IMR-90 (cell line): Measurements from ENCODE around the gene CDC42EP2. TPM values are rescaled to one million over a fixed set of nuclear protein-coding genes. Genes with fewer than 3 reads are reported as not detected.

Source experiments
- ATAC-seq: fragments of 200-7000 bp; cut with Tn5 transposase; 2 replicates; pipeline ENCODE4 v1.9.1; 2020; ENCODE audit warnings: low read depth, mild to moderate bottlenecking, moderate library complexity
- BruUV-seq: library from RNA; stranded (reverse); fragments of 400-500 nt; replicated peaks from 2 replicates; lab custom pipeline; 2021; lab: Mats Ljungman, UMichigan
- CTCF ChIA-PET: fragments of 300-600 bp; formaldehyde crosslinking; extraction: SDS; loops from one replicate; lab custom pipeline; 2021; ENCODE audit warnings: antibody characterized with exemption; lab: Yijun Ruan, JAX
- POLR2A ChIA-PET: fragments of 300-600 bp; sonication (Branson Sonifier 250); formaldehyde crosslinking; loops from one replicate; lab custom pipeline; 2022; ENCODE audit warnings: antibody characterized with exemption; ENCODE audit not compliant: unreplicated experiment; lab: Charles Lee
- DNase-seq: peaks from one replicate; pipeline ENCODE4 v3.0.0; 2013
- H2AFZ ChIP-seq: replicated peaks from 2 replicates; pipeline ENCODE3; 2013; ENCODE audit warnings: low read length, mild to moderate bottlenecking; ENCODE audit not compliant: poor library complexity
- H2AK5ac ChIP-seq: 2 replicates; pipeline ENCODE4 v1.6.1; 2013; ENCODE audit warnings: low read depth, low read length, inconsistent platforms
- H2AK9ac ChIP-seq: replicated peaks from 2 replicates; pipeline ENCODE3; 2013; ENCODE audit warnings: mild to moderate bottlenecking, low read depth, low read length, moderate library complexity; ENCODE audit not compliant: poor library complexity
- H2BK120ac ChIP-seq: 2 replicates; pipeline ENCODE4 v1.6.1; 2013; ENCODE audit warnings: low read depth, low read length, inconsistent platforms
- H2BK15ac ChIP-seq: 3 replicates; pipeline ENCODE4 v1.6.1; 2013; ENCODE audit warnings: low read depth, low read length, inconsistent platforms
- H2BK20ac ChIP-seq: 2 replicates; pipeline ENCODE4 v1.6.1; 2013; ENCODE audit warnings: low read depth, mild to moderate bottlenecking, inconsistent platforms, low read length, moderate library complexity
- H2BK5ac ChIP-seq: 2 replicates; pipeline ENCODE4 v1.6.1; 2013; ENCODE audit warnings: mild to moderate bottlenecking, low read depth, low read length, inconsistent platforms; ENCODE audit not compliant: poor library complexity, severe bottlenecking
- H3K14ac ChIP-seq: replicated peaks from 2 replicates; pipeline ENCODE4 v1.6.1; 2013; ENCODE audit warnings: low read depth, low read length, inconsistent platforms
- H3K18ac ChIP-seq: 2 replicates; pipeline ENCODE4 v1.6.1; 2013; ENCODE audit warnings: low read depth, low read length, control low read depth
- H3K23ac ChIP-seq: 2 replicates; pipeline ENCODE4 v1.6.1; 2013; ENCODE audit warnings: low read depth, low read length, inconsistent platforms
- H3K27ac ChIP-seq: 2 replicates; pipeline ENCODE4 v1.5.1; 2013; ENCODE audit warnings: mild to moderate bottlenecking, control low read depth, low read length; ENCODE audit not compliant: insufficient read depth
- H3K27me3 ChIP-seq: 2 replicates; pipeline ENCODE4 v1.6.1; 2013; ENCODE audit warnings: low read length; ENCODE audit not compliant: control insufficient read depth, insufficient read depth
- H3K36me3 ChIP-seq: 2 replicates; pipeline ENCODE4 v1.6.1; 2013; ENCODE audit warnings: low read length, mixed read lengths; ENCODE audit not compliant: control insufficient read depth, insufficient read depth
- H3K4ac ChIP-seq: 2 replicates; pipeline ENCODE4 v1.6.1; 2013; ENCODE audit warnings: low read depth, low read length, inconsistent platforms
- H3K4me1 ChIP-seq: 2 replicates; pipeline ENCODE4 v1.6.1; 2013; ENCODE audit warnings: low read length, mixed read lengths; ENCODE audit not compliant: control insufficient read depth, insufficient read depth
- H3K4me2 ChIP-seq: 2 replicates; pipeline ENCODE4 v1.6.1; 2013; ENCODE audit warnings: low read depth, mild to moderate bottlenecking, control low read depth, low read length, moderate library complexity
- H3K4me3 ChIP-seq: 2 replicates; pipeline ENCODE4 v1.5.1; 2013; ENCODE audit warnings: low read depth, mild to moderate bottlenecking, control low read depth, low read length, moderate library complexity; ENCODE audit not compliant: insufficient read depth
- H3K56ac ChIP-seq: 2 replicates; pipeline ENCODE4 v1.6.1; 2013; ENCODE audit warnings: low read length, inconsistent platforms; ENCODE audit not compliant: insufficient read depth; ENCODE audit errors: extremely low read depth
- H3K79me1 ChIP-seq, 2 experiments: 2 replicates each; pipeline ENCODE4 v1.6.1; 2013; ENCODE audit warnings: low read length in 2 of 2, inconsistent platforms in 1 of 2, low read depth in 1 of 2
- H3K9ac ChIP-seq: 2 replicates; pipeline ENCODE4 v1.6.1; 2013; ENCODE audit warnings: low read depth, low read length, control low read depth
- H3K9me1 ChIP-seq: 2 replicates; pipeline ENCODE4 v1.6.1; 2013; ENCODE audit warnings: low read length, inconsistent platforms; ENCODE audit not compliant: insufficient read depth
- H3K9me3 ChIP-seq: 2 replicates; pipeline ENCODE4 v1.6.1; 2013; ENCODE audit warnings: low read length; ENCODE audit not compliant: control insufficient read depth, insufficient read depth
- H4K20me1 ChIP-seq: 2 replicates; pipeline ENCODE4 v1.6.1; 2013; ENCODE audit warnings: low read length, inconsistent platforms; ENCODE audit not compliant: insufficient read depth
- H4K5ac ChIP-seq: 2 replicates; pipeline ENCODE4 v1.6.1; 2013; ENCODE audit warnings: mild to moderate bottlenecking, low read depth, low read length, control low read depth
- H4K8ac ChIP-seq, 2 experiments: 2 replicates each; pipeline ENCODE4 v1.6.1; 2013; ENCODE audit warnings: low read depth in 2 of 2, low read length in 2 of 2, control low read depth in 1 of 2, inconsistent platforms in 1 of 2
- H4K91ac ChIP-seq: 2 replicates; pipeline ENCODE4 v1.6.1; 2013; ENCODE audit warnings: low read depth, low read length, inconsistent platforms; ENCODE audit not compliant: insufficient read depth
- BHLHE40 ChIP-seq: fragments of 150-350 bp; IDR thresholded peaks from 2 replicates; pipeline ENCODE4 v1.6.1; 2016; ENCODE audit warnings: mild to moderate bottlenecking, low read depth, low read length
- CEBPB ChIP-seq: IDR thresholded peaks from 2 replicates; pipeline ENCODE4 v1.6.1; 2012; ENCODE audit warnings: low read depth, low read length, improper control_type of control experiment
- CTCF ChIP-seq: conservative IDR thresholded peaks from 2 replicates; pipeline ENCODE4 v1.5.1; 2012; ENCODE audit warnings: mild to moderate bottlenecking, low read depth, low read length, improper control_type of control experiment
- FOS ChIP-seq: fragments of 150-350 bp; IDR thresholded peaks from 2 replicates; pipeline ENCODE4 v1.6.1; 2016; ENCODE audit warnings: low read depth, low read length
- MAFK ChIP-seq: IDR thresholded peaks from 2 replicates; pipeline ENCODE4 v1.6.1; 2012; ENCODE audit warnings: low read depth, low read length, improper control_type of control experiment
- MAZ ChIP-seq: IDR thresholded peaks from 2 replicates; pipeline ENCODE4 v1.6.1; 2012; ENCODE audit warnings: low read depth, mild to moderate bottlenecking, low read length, improper control_type of control experiment, moderate library complexity, borderline replicate concordance
- NFE2L2 ChIP-seq: fragments of 150-350 bp; IDR thresholded peaks from 2 replicates; pipeline ENCODE4 v1.6.1; 2016; ENCODE audit warnings: low read depth, mild to moderate bottlenecking, low read length
- POLR2A ChIP-seq: IDR thresholded peaks from 2 replicates; pipeline ENCODE4 v1.6.1; 2012; ENCODE audit warnings: mild to moderate bottlenecking, low read depth, low read length
- RAD21 ChIP-seq: IDR thresholded peaks from 2 replicates; pipeline ENCODE4 v1.6.1; 2012; ENCODE audit warnings: low read length, improper control_type of control experiment
- RFX5 ChIP-seq: IDR thresholded peaks from 2 replicates; pipeline ENCODE4 v1.8.0; 2012; ENCODE audit warnings: low read depth, mild to moderate bottlenecking, low read length, moderate library complexity
- WGBS, 2 experiments: methylation state at CpG; one replicate each; pipeline versions ENCODE4 v1.1.5 to v1.1.7; 2013; ENCODE audit warnings: missing lambda C conversion rate in 2 of 2; ENCODE audit not compliant: insufficient read length in 1 of 2; ENCODE audit errors: extremely low coverage in 2 of 2; 5-methylcytosine and 5-hydroxymethylcytosine counted together
- dilution Hi-C: fragments of 300-500 bp; cut with HindIII; formaldehyde crosslinking; loops from one replicate; pipeline ENCODE4 v1.14.3; 2018; ENCODE audit warnings: low sequenced_read_pairs; ENCODE audit not compliant: unreplicated experiment
- in situ Hi-C: fragments of 300-500 bp; cut with MboI; formaldehyde crosslinking; loops from 3 replicates; pipeline ENCODE4 v1.14.3; 2019; ENCODE audit warnings: low sequenced_read_pairs, inconsistent platforms, mixed read lengths
- intact Hi-C: fragments of 100-400 bp; cut with micrococcal nuclease; formaldehyde crosslinking; loops from 2 replicates; pipeline ENCODE4 v1.10.0; 2022
- polyA plus RNA-seq, 3 experiments: library from polyadenylated mRNA; depleted of rRNA; stranded (reverse); fragments of >200 nt; gene quantifications; 2 replicates each; pipeline ENCODE4 v1.2.3, GENCODE V29; 2012; ENCODE audit warnings: low replicate concordance in 1 of 3
- total RNA-seq: library from RNA; depleted of rRNA; stranded (reverse); fragments of >200 nt; gene quantifications from 2 replicates; pipeline ENCODE4 v1.2.3, GENCODE V29; 2012
- TF ChIP-seq, protein P1 (sequence below): fragments of 150-350 bp; IDR thresholded peaks from 2 replicates; pipeline ENCODE4 v1.6.1; 2016; ENCODE audit warnings: low read depth, mild to moderate bottlenecking, low read length, moderate library complexity, borderline replicate concordance

The CDC42EP2 gene
- total and polyA plus RNA-seq, 2 of the 4 experiments (the other 2 are of a cell fraction), result 5.2 to 27.5 TPM

DNA sequence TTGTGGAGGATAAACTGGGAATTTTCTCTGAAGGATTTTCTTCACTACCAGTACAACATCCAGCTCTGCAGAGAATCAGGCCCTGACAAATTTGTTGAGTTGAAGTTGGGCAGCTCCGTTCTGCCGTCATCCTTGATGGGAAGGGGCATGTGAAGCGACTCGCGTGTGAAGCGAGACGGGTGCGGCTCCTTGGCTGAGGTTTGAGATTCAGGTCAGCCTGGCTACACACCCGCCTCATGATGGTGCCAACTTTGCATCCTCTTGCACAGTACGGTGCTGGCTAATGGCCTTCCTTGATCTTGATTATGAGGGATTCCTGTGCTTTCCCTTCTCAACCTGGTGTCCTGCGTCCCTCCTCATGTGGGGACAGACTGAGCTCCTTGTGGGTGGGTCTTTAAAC is 19.7 kb upstream of the CDC42EP2 start:
- Histone ChIP-seq H2BK15ac (peak overlapping the region; percentile 71; the same call in 1 of the 3 replicates), H3K18ac (no peak overlapping the region; the same call in 1 of the 2 replicates), H3K23ac (no peak overlapping the region), H2BK5ac (no peak overlapping the region), H3K9me1 (peaks cover 34% of the 10 kb centered on the region), H3K14ac (no peak overlapping the region), H3K9me3 (no peaks in the 10 kb centered on the region), H4K8ac (no peak overlapping the region), H4K91ac (0 out of 2 replicates have a peak overlapping the region, but pooled peaks have one; percentile 2), H3K9ac (no peak overlapping the region), H3K4me1 (peaks cover 58% of the 10 kb centered on the region), H3K4me2 (no peak overlapping the region), H2BK120ac (0 out of 2 replicates have a peak overlapping the region, but pooled peaks have one; percentile 16), H4K20me1 (0 out of 2 replicates have a peak, but pooled peaks cover 6% of the 10 kb centered on the region), H3K79me1 (peaks cover 12 to 53% of the 10 kb centered on the region in 2 experiments), H3K36me3 (0 out of 2 replicates have a peak, but pooled peaks cover 3% of the 10 kb centered on the region), H3K27ac (peak overlapping the region; percentile 6; the same call in 1 of the 2 replicates), H2BK20ac (no peak overlapping the region), H3K27me3 (no peaks in the 10 kb centered on the region), H2AK9ac (no peak overlapping the region), H2AK5ac (peak overlapping the region; percentile 51), H2AFZ (no peak overlapping the region), H3K4ac (no peak overlapping the region), H3K56ac (no peak overlapping the region), H3K4me3 (no peak overlapping the region), H4K5ac (no peak overlapping the region)
- no CpG with 5 or more reads among the region's 11 CpGs for WGBS, 2 experiments
- DNase-seq, result no peak
- BruUV-seq, result no TSS peak
- ChIA-PET CTCF (interaction anchor here (1.0 kb wide), 1 partner anchor 20 kb away, joined by 3 read pairs; no protein-coding TSS in a partner anchor), POLR2A (no interaction called here)
- intact Hi-C loops (no loop called here), dilution Hi-C loops (no loop called here), in situ Hi-C loops (no loop called here)
- no peak for ATAC-seq
- no peak for TF ChIP-seq RFX5
- TF ChIP-seq MAFK, result no peak
- no peak for TF ChIP-seq MAZ
- TF ChIP-seq, protein P1, sequence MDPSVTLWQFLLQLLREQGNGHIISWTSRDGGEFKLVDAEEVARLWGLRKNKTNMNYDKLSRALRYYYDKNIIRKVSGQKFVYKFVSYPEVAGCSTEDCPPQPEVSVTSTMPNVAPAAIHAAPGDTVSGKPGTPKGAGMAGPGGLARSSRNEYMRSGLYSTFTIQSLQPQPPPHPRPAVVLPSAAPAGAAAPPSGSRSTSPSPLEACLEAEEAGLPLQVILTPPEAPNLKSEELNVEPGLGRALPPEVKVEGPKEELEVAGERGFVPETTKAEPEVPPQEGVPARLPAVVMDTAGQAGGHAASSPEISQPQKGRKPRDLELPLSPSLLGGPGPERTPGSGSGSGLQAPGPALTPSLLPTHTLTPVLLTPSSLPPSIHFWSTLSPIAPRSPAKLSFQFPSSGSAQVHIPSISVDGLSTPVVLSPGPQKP, result no peak
- TF ChIP-seq CEBPB, result no peak
- no peak for TF ChIP-seq POLR2A
- TF ChIP-seq CTCF, result no peak
- no peak for TF ChIP-seq BHLHE40
- no peak for TF ChIP-seq FOS
- TF ChIP-seq NFE2L2, result no peak
- no peak for TF ChIP-seq RAD21
